Measurements from ENCODE around the gene MT3.

Gene MT3

GRCh38 chr16:56631197-56631596 lies 41.9 kb downstream of the MT3 start:
- no peak for DNase-seq (ENCODE audit: low spot score)

GRCh38 chr16:56631832-56632155 lies 42.5 kb downstream of the MT3 start:
- DNase-seq (ENCODE audit: low spot score): no peak

GRCh38 chr16:56632156-56632847 lies 43.0 kb downstream of the MT3 start, which contains the start of gene MT1M:
Gene MT1M, plus strand, starts transcription at chr16:56632659. Its CDS starts 73 bp downstream, at chr16:56632732.
- DNase-seq (ENCODE audit: low spot score): no peak

- DNase-seq (ENCODE audit: low spot score): no peak
These were observed 43.6 kb downstream of the MT3 start for GRCh38 chr16:56632848-56633365.

- no peak for DNase-seq (ENCODE audit: low spot score)
These were observed 44.2 kb downstream of the MT3 start for GRCh38 chr16:56633535-56633934.

GRCh38 chr16:56634715-56635440 lies 45.5 kb downstream of the MT3 start:
- no peak for DNase-seq (ENCODE audit: low spot score)

- DNase-seq (ENCODE audit: low spot score): no peak
These were observed 46.2 kb downstream of the MT3 start for GRCh38 chr16:56635441-56635967.

GRCh38 chr16:56636616-56637413 lies 47.5 kb downstream of the MT3 start:
- no peak for DNase-seq (ENCODE audit: low spot score)

GRCh38 chr16:56637814-56638750 lies 48.8 kb downstream of the MT3 start, which contains the start of gene MT1A:
Gene MT1A, plus strand, starts transcription at chr16:56638666. Its CDS starts 73 bp downstream, at chr16:56638739.
- DNase-seq (ENCODE audit: low spot score): no peak

GRCh38 chr16:56639045-56639444 lies 49.7 kb downstream of the MT3 start:
- DNase-seq (ENCODE audit: low spot score): no peak

GRCh38 chr16:56640076-56640475 lies 50.7 kb downstream of the MT3 start:
- DNase-seq (ENCODE audit: low spot score): no peak

Measured in kidney capillary endothelial cell (primary cell).